K562 (cell line): ENCODE measurements around the gene RPS27. TPM values are rescaled to one million over a fixed set of nuclear protein-coding genes. Genes with fewer than 3 reads are reported as not detected.

Source experiments
- CREB3L1 ChIP-seq: fragments of 450-650 bp; IDR thresholded peaks from 2 replicates; pipeline ENCODE4 v1.6.1; 2014; ENCODE audit warnings: low read depth, mild to moderate bottlenecking, moderate library complexity, borderline replicate concordance
- CREBBP ChIP-seq: IDR thresholded peaks from one replicate; pipeline ENCODE4 v1.6.1; 2012; ENCODE audit warnings: low read depth, mild to moderate bottlenecking, control low read depth, inconsistent platforms, low read length
- MGA ChIP-seq: fragments of 450-650 bp; IDR thresholded peaks from 2 replicates; pipeline ENCODE4 v1.6.1; 2016; ENCODE audit warnings: mild to moderate bottlenecking, moderate library complexity
- NR2F6 ChIP-seq: fragments of 450-650 bp; formaldehyde crosslinking; IDR thresholded peaks from 2 replicates; pipeline ENCODE4 v1.4.0; 2020; ENCODE audit warnings: mild to moderate bottlenecking
- POLR2H ChIP-seq: IDR thresholded peaks from 2 replicates; pipeline ENCODE4 v1.6.1; 2016; ENCODE audit warnings: missing genetic modification characterization, low read depth, mild to moderate bottlenecking, control low read depth, missing compliant biosample characterization, moderate library complexity
- SMAD1 ChIP-seq: fragments of 150-350 bp; IDR thresholded peaks from 2 replicates; pipeline ENCODE4 v1.6.1; 2014; ENCODE audit warnings: low read length, low read depth; ENCODE audit not compliant: partially characterized antibody
- ZNF143 ChIP-seq: sonication (generic); formaldehyde crosslinking; IDR thresholded peaks from 2 replicates; pipeline ENCODE4 v1.9.0; 2022; ENCODE audit warnings: mild to moderate bottlenecking, missing genetic modification reagents
- polyA plus RNA-seq, 8 experiments: library from polyadenylated mRNA; depleted of rRNA in 4 of 8; stranded (reverse) in 5 of 8; unstranded in 3 of 8; fragments of >200 nt; fragmentation: Nextera tagmentation in 2 of 8; fragmentation: Illumina TruSeq in 1 of 8; extraction: Ambion mirVana in 2 of 8; extraction: Trizol in 1 of 8; gene quantifications; 2 replicates each; pipeline versions ENCODE4 v1.2.1 to v1.2.3, GENCODE V29; 2011 to 2014; ENCODE audit warnings: inconsistent platforms in 1 of 8, missing spikeins in 1 of 8
- total RNA-seq, 7 experiments: library from RNA; depleted of rRNA in 6 of 7; stranded (reverse); fragments of >200 nt in 6 of 7; fragmentation: Illumina TruSeq in 2 of 7; extraction: Trizol in 2 of 7; gene quantifications; 2 replicates each; pipeline versions ENCODE4 v1.2.1 to v1.2.3, GENCODE V29; 2011 to 2021; ENCODE audit warnings: low replicate concordance in 1 of 7
- TF ChIP-seq, protein P1 (sequence below), 3 experiments: fragments of 200-800 bp in 1 of 3; sonication (Bioruptor generic) in 1 of 3; sonication (generic) in 1 of 3; formaldehyde crosslinking in 1 of 3; IDR thresholded peaks; 2 replicates each; pipeline versions ENCODE4 v1.6.1 to v1.8.0; 2016 to 2022; ENCODE audit warnings: mild to moderate bottlenecking in 2 of 3, missing compliant biosample characterization in 2 of 3, missing genetic modification characterization in 2 of 3, missing genetic modification reagents in 1 of 3
- TF ChIP-seq, protein P2 (sequence below): fragments of 450-650 bp; IDR thresholded peaks from 2 replicates; pipeline ENCODE4 v1.6.1; 2016; ENCODE audit warnings: missing biosample characterization, missing genetic modification characterization

RPS27 gene
- total and polyA plus RNA-seq, 9 of the 15 experiments (the other 6 are each of a cell fraction or from before 2014, with no cell fraction given) = 2,091 to 9,377 (median 6,706) TPM

GRCh38 chr1:153962088-153963029 is 28.2 kb upstream of the RPS27 start (continued):
- TF ChIP-seq MGA (no peak), CREB3L1 (no peak), SMAD1 (no peak), NR2F6 (CRISPR knock-in tag) (peak; percentile 55; the same call in 1 of the 2 replicates), CREBBP (no peak), POLR2H (tag) (no peak), ZNF143 (CRISPR knock-in tag) (peak; percentile 30; the same call in 1 of the 2 replicates)
- TF ChIP-seq, protein P1, sequence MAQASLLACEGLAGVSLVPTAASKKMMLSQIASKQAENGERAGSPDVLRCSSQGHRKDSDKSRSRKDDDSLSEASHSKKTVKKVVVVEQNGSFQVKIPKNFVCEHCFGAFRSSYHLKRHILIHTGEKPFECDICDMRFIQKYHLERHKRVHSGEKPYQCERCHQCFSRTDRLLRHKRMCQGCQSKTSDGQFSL (CRISPR knock-in tag; IDR thresholded peaks at IDR 0.05) = no peak
- TF ChIP-seq, protein P1 (tag; IDR thresholded peaks at IDR 0.05) = no peak
- TF ChIP-seq, protein P2, sequence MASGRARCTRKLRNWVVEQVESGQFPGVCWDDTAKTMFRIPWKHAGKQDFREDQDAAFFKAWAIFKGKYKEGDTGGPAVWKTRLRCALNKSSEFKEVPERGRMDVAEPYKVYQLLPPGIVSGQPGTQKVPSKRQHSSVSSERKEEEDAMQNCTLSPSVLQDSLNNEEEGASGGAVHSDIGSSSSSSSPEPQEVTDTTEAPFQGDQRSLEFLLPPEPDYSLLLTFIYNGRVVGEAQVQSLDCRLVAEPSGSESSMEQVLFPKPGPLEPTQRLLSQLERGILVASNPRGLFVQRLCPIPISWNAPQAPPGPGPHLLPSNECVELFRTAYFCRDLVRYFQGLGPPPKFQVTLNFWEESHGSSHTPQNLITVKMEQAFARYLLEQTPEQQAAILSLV = no peak
